AG04449 (cell line): ENCODE measurements around the gene ABCC5.

Experiments
- CTCF ChIA-PET: fragments of 350-600 bp; formaldehyde crosslinking; extraction: SDS; loops from one replicate; lab custom pipeline; 2021; ENCODE audit warnings: antibody characterized with exemption; lab: Yijun Ruan, JAX
- POLR2A ChIA-PET: fragments of 400-600, 350-600 bp; formaldehyde crosslinking; extraction: SDS; loops from one replicate; lab custom pipeline; 2020; ENCODE audit warnings: antibody characterized with exemption, inconsistent platforms; lab: Yijun Ruan, JAX
- DNase-seq: peaks from one replicate; pipeline ENCODE4 v3.0.0-alpha.2; 2010; ENCODE audit warnings: low read depth, low spot score
- H3K4me3 ChIP-seq: 2 replicates; pipeline ENCODE4 v1.5.1; 2011; ENCODE audit warnings: low read depth, mild to moderate bottlenecking, control low read depth, low read length
- TF ChIP-seq, protein P1 (sequence below): IDR thresholded peaks from one replicate; pipeline ENCODE4 v1.5.1; 2011; ENCODE audit warnings: mild to moderate bottlenecking, moderate library complexity, low read length, control low read depth, inconsistent platforms; ENCODE audit not compliant: insufficient read depth; ENCODE audit errors: missing control alignments

Gene ABCC5

DNA sequence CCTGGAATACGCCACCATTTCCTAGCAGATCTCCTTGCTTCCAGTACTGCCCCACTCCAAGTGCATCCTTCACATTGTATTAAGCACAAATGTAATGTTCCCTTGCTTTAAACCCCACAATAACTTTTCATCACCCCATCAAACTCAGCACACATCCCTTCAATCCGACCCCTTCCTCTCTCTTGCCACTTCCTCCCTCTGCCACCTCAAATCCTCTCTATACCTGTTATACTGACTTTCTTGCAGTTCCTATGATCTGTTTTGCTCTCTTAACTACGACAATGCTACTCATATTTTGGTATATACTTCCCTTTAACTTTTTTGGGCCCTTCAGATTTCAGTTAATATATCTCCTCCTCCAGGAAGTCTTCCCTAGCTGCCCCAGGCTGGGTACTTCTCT is 147.1 kb downstream of the ABCC5 start:
- H3K4me3 ChIP-seq: no peak overlapping the region
- TF ChIP-seq, protein P1, sequence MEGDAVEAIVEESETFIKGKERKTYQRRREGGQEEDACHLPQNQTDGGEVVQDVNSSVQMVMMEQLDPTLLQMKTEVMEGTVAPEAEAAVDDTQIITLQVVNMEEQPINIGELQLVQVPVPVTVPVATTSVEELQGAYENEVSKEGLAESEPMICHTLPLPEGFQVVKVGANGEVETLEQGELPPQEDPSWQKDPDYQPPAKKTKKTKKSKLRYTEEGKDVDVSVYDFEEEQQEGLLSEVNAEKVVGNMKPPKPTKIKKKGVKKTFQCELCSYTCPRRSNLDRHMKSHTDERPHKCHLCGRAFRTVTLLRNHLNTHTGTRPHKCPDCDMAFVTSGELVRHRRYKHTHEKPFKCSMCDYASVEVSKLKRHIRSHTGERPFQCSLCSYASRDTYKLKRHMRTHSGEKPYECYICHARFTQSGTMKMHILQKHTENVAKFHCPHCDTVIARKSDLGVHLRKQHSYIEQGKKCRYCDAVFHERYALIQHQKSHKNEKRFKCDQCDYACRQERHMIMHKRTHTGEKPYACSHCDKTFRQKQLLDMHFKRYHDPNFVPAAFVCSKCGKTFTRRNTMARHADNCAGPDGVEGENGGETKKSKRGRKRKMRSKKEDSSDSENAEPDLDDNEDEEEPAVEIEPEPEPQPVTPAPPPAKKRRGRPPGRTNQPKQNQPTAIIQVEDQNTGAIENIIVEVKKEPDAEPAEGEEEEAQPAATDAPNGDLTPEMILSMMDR: no peak
- ChIA-PET CTCF (interaction anchor here (0.6 kb wide), 1 partner anchor 1069 kb away, joined by 3 read pairs; no protein-coding TSS in a partner anchor), POLR2A (no interaction called here)
- no peak for DNase-seq
